Lower leg skin (tissue), 4 donors: ENCODE measurements around the gene AFDN. TPM values are rescaled to one million over a fixed set of nuclear protein-coding genes. Genes with fewer than 3 reads are reported as not detected.

Experiments
- DNase-seq, 2 donors: peaks; one replicate each; pipeline ENCODE4 v3.0.0-alpha.2; 2019; ENCODE audit warnings: low spot score in 2 of 2
- H3K4me3 ChIP-seq: fragments of 200-600 bp; sonication (generic); 2 replicates; pipeline ENCODE4 v1.5.1; 2017; ENCODE audit warnings: mild to moderate bottlenecking, low read depth; ENCODE audit not compliant: poor library complexity, severe bottlenecking
- CTCF ChIP-seq, 3 donors: fragments of 450-650 bp; IDR thresholded peaks; one replicate each; pipeline ENCODE4 v1.5.1; 2016; ENCODE audit warnings: antibody characterized with exemption in 3 of 3, mild to moderate bottlenecking in 3 of 3, moderate library complexity in 2 of 3
- POLR2A ChIP-seq, 2 donors: fragments of 450-650 bp; IDR thresholded peaks; one replicate each; pipeline ENCODE4 v1.6.1; 2016 to 2017; ENCODE audit warnings: antibody characterized with exemption in 2 of 2, mild to moderate bottlenecking in 1 of 2, moderate library complexity in 1 of 2
- WGBS, 2 donors: methylation state at CpG; one replicate each; pipeline ENCODE4 v1.1.5; 2018; 5-methylcytosine and 5-hydroxymethylcytosine counted together
- intact Hi-C: fragments of 100-400 bp; cut with DNase I; formaldehyde crosslinking; loops from one replicate; pipeline ENCODE4 v1.15.0; 2023; ENCODE audit warnings: low total_unique reads
- total RNA-seq, 4 donors: library from RNA; depleted of rRNA; stranded (reverse); fragments of >200 nt; gene quantifications; one replicate each; pipeline ENCODE4 v1.1.0, GENCODE V29; 2016

The AFDN gene
- total RNA-seq, 4 donors from 2014 or later, result 137 to 213 (median 168) TPM

DNA sequence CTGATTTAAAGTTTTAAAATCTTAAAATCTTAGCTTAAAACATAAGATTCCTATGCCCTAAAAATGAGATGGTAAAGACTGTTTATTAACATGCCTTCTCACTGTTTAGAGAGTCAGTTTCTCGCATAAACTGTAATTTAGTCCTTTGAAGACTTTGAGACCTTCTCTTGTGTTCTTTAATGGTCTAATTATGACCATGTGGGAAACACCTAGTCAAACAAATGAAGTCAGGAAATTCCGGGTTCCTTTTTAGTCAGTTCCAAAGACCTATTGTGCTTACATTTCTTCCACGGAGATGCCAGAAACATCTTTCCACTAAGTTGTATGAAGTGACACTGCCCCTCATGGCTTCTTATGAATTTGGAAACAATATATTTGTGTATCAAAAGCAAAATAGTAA is 106.6 kb downstream of the AFDN start:
- no peak for TF ChIP-seq POLR2A (IDR thresholded peaks at IDR 0.05)
- TF ChIP-seq CTCF (IDR thresholded peaks at IDR 0.05), result no peak
- 66 to 68% methylated on average over 3 of the region's 3 CpGs for WGBS, 2 donors
- no peak for DNase-seq
- H3K4me3 ChIP-seq, result no peak overlapping the region
- intact Hi-C loops, result no loop called here

DNA sequence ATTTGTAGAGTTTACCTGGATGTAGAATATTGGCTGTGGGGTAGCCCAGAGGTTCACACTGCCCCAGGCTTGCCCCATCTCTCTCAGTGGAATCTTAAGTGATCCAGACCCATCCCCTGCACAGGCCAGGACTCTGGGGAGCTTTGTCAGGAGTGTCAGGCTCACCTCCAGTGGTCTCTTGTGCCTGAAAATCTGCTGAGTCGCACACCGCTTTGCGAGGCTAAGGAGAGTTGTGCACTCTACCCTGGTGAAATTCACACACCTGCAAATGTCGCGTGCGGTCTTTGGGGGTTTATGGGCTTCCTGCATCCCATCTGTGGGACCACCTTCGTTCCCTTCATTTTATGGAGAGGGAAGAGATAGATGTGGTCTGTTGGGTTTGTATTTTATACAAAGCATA is 107.1 kb downstream of the AFDN start:
- intact Hi-C loops, result no loop called here
- 94 to 97% methylated on average over 7 of the region's 7 CpGs for WGBS, 2 donors

GRCh38 chr6:167934426-167934864 is 107.7 kb downstream of the AFDN start:
- intact Hi-C loops, result no loop called here
- H3K4me3 ChIP-seq, result no peak overlapping the region
- no peak for DNase-seq
- no peak for TF ChIP-seq CTCF (IDR thresholded peaks at IDR 0.05)
- TF ChIP-seq POLR2A (IDR thresholded peaks at IDR 0.05), result no peak
- WGBS, 2 donors, result 79 to 87% methylated on average over 7 of the region's 7 CpGs

More for the DNA sequence above, 107.1 kb downstream of the AFDN start:
- no peak for DNase-seq
- TF ChIP-seq CTCF (IDR thresholded peaks at IDR 0.05), result no peak
- no peak for TF ChIP-seq POLR2A (IDR thresholded peaks at IDR 0.05)
- H3K4me3 ChIP-seq, result no peak overlapping the region

DNA sequence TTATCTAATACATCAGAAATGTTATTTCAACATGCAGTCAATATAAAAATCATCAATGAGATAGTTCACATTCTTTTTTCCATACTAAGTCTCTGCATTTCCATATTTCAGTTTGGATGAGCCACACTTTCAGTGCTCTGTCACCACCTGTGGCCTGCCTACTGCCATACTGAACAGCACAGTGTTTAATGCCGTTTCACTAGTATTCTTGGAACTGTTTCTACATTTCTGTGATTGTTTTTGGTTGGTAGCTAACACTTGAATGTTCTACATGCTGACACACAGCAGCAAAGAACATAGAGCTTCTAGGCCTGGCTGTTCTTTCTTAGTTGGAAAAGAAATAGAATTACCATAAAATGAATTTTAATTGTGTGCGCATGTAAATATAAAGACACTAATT is 109.3 kb downstream of the AFDN start:
- WGBS, 2 donors, result 78 to 86% methylated on average over 2 of the region's 2 CpGs
- no peak for TF ChIP-seq CTCF (IDR thresholded peaks at IDR 0.05)
- no peak for TF ChIP-seq POLR2A (IDR thresholded peaks at IDR 0.05)
- intact Hi-C loops, result no loop called here
- no peak for DNase-seq
- H3K4me3 ChIP-seq, result no peak overlapping the region

GRCh38 chr6:167937301-167937700 is 110.6 kb downstream of the AFDN start:
- WGBS, 2 donors, result 93 to 98% methylated on average over 2 of the region's 2 CpGs
- intact Hi-C loops, result no loop called here
- no peak overlapping the region for H3K4me3 ChIP-seq
- TF ChIP-seq CTCF (IDR thresholded peaks at IDR 0.05) (no peak), POLR2A (IDR thresholded peaks at IDR 0.05) (no peak)
- no peak for DNase-seq
